ENCODE results near the gene SLC38A2. TPM values are rescaled to one million over a fixed set of nuclear protein-coding genes. Genes with fewer than 3 reads are reported as not detected.
A peak's percentile ranks its signal among the peaks of the same experiment; 100 is the strongest.

The SLC38A2 gene
- total RNA-seq, 1 donor from 2014 or later = 348 TPM

DNA sequence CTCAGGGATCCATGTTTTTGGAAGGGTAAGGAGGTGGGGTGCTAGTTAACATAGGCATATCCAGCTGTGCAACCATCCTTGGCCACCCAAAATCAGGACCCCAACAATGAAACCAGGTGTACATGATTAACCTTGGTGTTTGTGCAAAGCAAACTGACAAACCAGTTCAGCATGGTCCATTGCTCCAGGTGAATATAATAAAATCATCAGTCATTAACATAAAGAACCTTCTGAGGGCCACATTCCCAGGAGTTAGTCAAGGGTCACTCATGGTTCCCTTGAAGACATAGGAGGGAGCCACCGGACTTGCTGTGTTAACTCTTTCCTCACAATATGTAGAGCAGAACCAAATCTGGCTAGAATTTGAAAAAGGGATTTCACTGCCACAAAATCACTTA is 17.8 kb downstream of the SLC38A2 start:
- Histone ChIP-seq H4K20me1 (ENCODE audit: low read depth) (peaks cover 29% of the 10 kb centered on the region), H3K27me3 (no peaks in the 10 kb centered on the region), H2AFZ (replicated peaks) (no peak overlapping the region), H3K4me3 (no peak overlapping the region), H3K79me2 (ENCODE audit: low read depth) (no peaks in the 10 kb centered on the region), H3K4me2 (no peak overlapping the region), H3K4me1 (no peaks in the 10 kb centered on the region), H3F3A (ENCODE audit: low read depth) (peaks cover 30% of the 10 kb centered on the region), H3K36me3 (peaks cover 6% of the 10 kb centered on the region), H3K9ac (no peak overlapping the region), H3K9me3 (ENCODE audit: low read depth) (no peaks in the 10 kb centered on the region), H3K27ac (no peak overlapping the region)
- DNase-seq (ENCODE audit: low spot score) = no peak
- no peaks in the 10 kb centered on the region for H3K9me3 Mint-ChIP-seq
- no peak overlapping the region for H3K4me3 Mint-ChIP-seq
- no peaks in the 10 kb centered on the region for H3K27me3 Mint-ChIP-seq (ENCODE audit: insufficient read depth, low read depth)
- peaks cover 11% of the 10 kb centered on the region for H3K36me3 Mint-ChIP-seq
- H3K4me1 Mint-ChIP-seq = no peaks in the 10 kb centered on the region
- no peak overlapping the region for H3K27ac Mint-ChIP-seq
- TF ChIP-seq CTCF (IDR thresholded peaks at IDR 0.05) (no peak), EZH2phosphoT487 (IDR thresholded peaks at IDR 0.05) (no peak), EZH2 (IDR thresholded peaks at IDR 0.05) (no peak)

DNA sequence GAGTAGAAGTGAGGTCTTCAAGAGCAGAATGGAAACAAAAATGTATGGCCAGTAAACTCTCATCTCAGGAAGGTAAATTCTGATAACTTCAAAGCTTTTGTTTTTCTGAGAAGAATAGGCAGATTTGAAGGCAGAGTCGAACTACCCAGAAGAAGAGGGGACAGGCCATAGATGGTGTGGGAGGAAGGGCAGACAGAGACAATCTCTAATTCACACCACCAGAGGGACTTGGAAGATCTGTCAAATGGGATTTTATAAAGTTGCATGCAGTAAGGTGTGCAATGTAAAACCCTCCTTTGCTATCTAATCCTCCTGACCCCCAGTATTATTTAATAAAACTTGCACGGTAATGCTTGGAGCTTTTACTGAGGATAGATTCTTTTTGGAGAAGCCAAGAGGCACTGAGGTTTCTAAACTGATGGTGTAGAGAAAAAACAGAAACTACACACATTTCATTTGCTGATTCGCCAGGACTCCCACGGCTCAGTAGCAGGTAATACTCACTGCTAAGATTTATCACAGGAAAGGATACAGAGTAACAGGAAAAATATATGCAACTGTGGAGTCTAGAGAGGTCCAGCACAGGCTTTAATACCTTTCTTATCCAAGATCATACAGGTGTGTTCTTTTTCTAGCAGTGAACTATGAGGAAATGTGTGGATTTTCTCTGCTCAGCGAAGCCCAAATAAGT is 18.3 kb downstream of the SLC38A2 start:
- peaks cover 7% of the 10 kb centered on the region for H3K36me3 Mint-ChIP-seq
- no peak overlapping the region for H3K27ac ChIP-seq
- no peaks in the 10 kb centered on the region for H3K9me3 ChIP-seq (ENCODE audit: low read depth)
- H3F3A ChIP-seq (ENCODE audit: low read depth) = peaks cover 25% of the 10 kb centered on the region
- no peak for TF ChIP-seq EZH2phosphoT487 (IDR thresholded peaks at IDR 0.05)
- TF ChIP-seq CTCF (IDR thresholded peaks at IDR 0.05) = peak; percentile 22
- no peaks in the 10 kb centered on the region for H3K27me3 ChIP-seq
- peaks cover under 1% of the 10 kb centered on the region for H3K36me3 ChIP-seq
- H3K9ac ChIP-seq = no peak overlapping the region
- H3K27ac Mint-ChIP-seq = no peak overlapping the region
- no peaks in the 10 kb centered on the region for H3K9me3 Mint-ChIP-seq
- no peak overlapping the region for H2AFZ ChIP-seq (replicated peaks)
- no peak overlapping the region for H3K4me3 ChIP-seq
- H3K27me3 Mint-ChIP-seq (ENCODE audit: insufficient read depth, low read depth) = no peaks in the 10 kb centered on the region
- no peak for DNase-seq (ENCODE audit: low spot score)
- H3K4me1 Mint-ChIP-seq = no peaks in the 10 kb centered on the region
- no peaks in the 10 kb centered on the region for H3K4me1 ChIP-seq
- peaks cover 23% of the 10 kb centered on the region for H4K20me1 ChIP-seq (ENCODE audit: low read depth)
- H3K79me2 ChIP-seq (ENCODE audit: low read depth) = no peaks in the 10 kb centered on the region
- H3K4me2 ChIP-seq = no peak overlapping the region
- H3K4me3 Mint-ChIP-seq = no peak overlapping the region

- no peak for TF ChIP-seq EZH2phosphoT487 (IDR thresholded peaks at IDR 0.05)
- no peak for TF ChIP-seq EZH2 (IDR thresholded peaks at IDR 0.05)
- TF ChIP-seq CTCF (IDR thresholded peaks at IDR 0.05) = no peak
- Histone ChIP-seq H4K20me1 (ENCODE audit: low read depth) (peaks cover 1% of the 10 kb centered on the region), H3K9me3 (ENCODE audit: low read depth) (no peaks in the 10 kb centered on the region), H3K36me3 (no peaks in the 10 kb centered on the region), H2AFZ (replicated peaks) (no peak overlapping the region), H3K4me3 (no peak overlapping the region), H3K9ac (no peak overlapping the region), H3K79me2 (ENCODE audit: low read depth) (no peaks in the 10 kb centered on the region), H3K27me3 (no peaks in the 10 kb centered on the region), H3K4me2 (no peak overlapping the region), H3F3A (ENCODE audit: low read depth) (peaks cover 3% of the 10 kb centered on the region), H3K4me1 (no peaks in the 10 kb centered on the region), H3K27ac (no peak overlapping the region)
- Mint-ChIP-seq H3K4me1 (no peaks in the 10 kb centered on the region), H3K36me3 (no peaks in the 10 kb centered on the region), H3K4me3 (no peak overlapping the region), H3K27ac (no peak overlapping the region), H3K27me3 (ENCODE audit: insufficient read depth, low read depth) (no peaks in the 10 kb centered on the region), H3K9me3 (no peaks in the 10 kb centered on the region)
- no peak for DNase-seq (ENCODE audit: low spot score)
Measured at GRCh38 chr12:46351886-46352650, 20.5 kb downstream of the SLC38A2 start.

All from neural progenitor cell (in vitro differentiated cells).